CD4-positive, alpha-beta T cell (primary cell): ENCODE measurements around the gene ESCO1. TPM values are rescaled to one million over a fixed set of nuclear protein-coding genes. Genes with fewer than 3 reads are reported as not detected.

Source experiments
- ATAC-seq: fragments of 200-7000 bp; cut with Tn5 transposase; one replicate; pipeline ENCODE4 v1.10.0; 2022; ENCODE audit warnings: mild to moderate bottlenecking; ENCODE audit not compliant: poor library complexity
- CTCF ChIA-PET: fragments of 350-600 bp; sonication (Branson Sonifier 250); formaldehyde crosslinking; loops from one replicate; lab custom pipeline; 2021; ENCODE audit warnings: antibody characterized with exemption, inconsistent platforms; lab: Charles Lee
- POLR2A ChIA-PET: fragments of 350-600 bp; sonication (Branson Sonifier 250); formaldehyde crosslinking; loops from one replicate; lab custom pipeline; 2021; ENCODE audit warnings: antibody characterized with exemption, inconsistent platforms; lab: Charles Lee
- DNase-seq, 14 experiments: peaks; one replicate each; pipeline ENCODE4 v3.0.0-alpha.2; 2013 to 2020; ENCODE audit warnings: mixed read lengths in 2 of 14
- H3K27ac ChIP-seq, 2 donors: one replicate each; pipeline versions ENCODE4 v1.5.1 to v1.7.0; 2013; ENCODE audit warnings: low read length in 2 of 2, low read depth in 1 of 2, mild to moderate bottlenecking in 1 of 2
- H3K27me3 ChIP-seq, 2 experiments: 1 replicate in 1 of 2; 2 replicates in 1 of 2; pipeline versions ENCODE4 v1.6.1 to v1.7.0; 2013; ENCODE audit warnings: low read length in 2 of 2, control low read depth in 1 of 2, mild to moderate bottlenecking in 1 of 2, moderate library complexity in 1 of 2; ENCODE audit not compliant: insufficient read depth in 2 of 2, control insufficient read depth in 1 of 2
- H3K36me3 ChIP-seq: one replicate; pipeline ENCODE4 v1.6.1; 2013; ENCODE audit warnings: low read length, control low read depth; ENCODE audit not compliant: insufficient read depth
- H3K4me1 ChIP-seq: one replicate; pipeline ENCODE4 v1.6.1; 2013; ENCODE audit warnings: low read length, control low read depth; ENCODE audit not compliant: insufficient read depth
- H3K4me3 ChIP-seq: one replicate; pipeline ENCODE4 v1.5.1; 2013; ENCODE audit warnings: mild to moderate bottlenecking, low read length, moderate library complexity
- H3K9me3 ChIP-seq, 2 experiments: 1 replicate in 1 of 2; 2 replicates in 1 of 2; pipeline versions ENCODE4 v1.6.1 to v1.7.0; 2013; ENCODE audit warnings: low read length in 2 of 2, mild to moderate bottlenecking in 2 of 2, control low read depth in 1 of 2, moderate library complexity in 1 of 2; ENCODE audit not compliant: control insufficient read depth in 1 of 2, insufficient read depth in 1 of 2
- H3K27ac Mint-ChIP-seq: one replicate; pipeline ENCODE4 v1.8.0; 2020; ENCODE audit warnings: mixed read lengths
- H3K27me3 Mint-ChIP-seq: one replicate; pipeline ENCODE4 v1.8.0; 2021; ENCODE audit warnings: mixed read lengths
- H3K36me3 Mint-ChIP-seq: one replicate; pipeline ENCODE4 v1.8.0; 2021; ENCODE audit warnings: low read depth, mixed read lengths
- H3K4me1 Mint-ChIP-seq: one replicate; pipeline ENCODE4 v1.8.0; 2021; ENCODE audit warnings: low read depth, mixed read lengths
- H3K4me3 Mint-ChIP-seq: one replicate; pipeline ENCODE4 v1.8.0; 2020; ENCODE audit warnings: mild to moderate bottlenecking, mixed read lengths
- H3K9me3 Mint-ChIP-seq: one replicate; pipeline ENCODE4 v1.8.0; 2020; ENCODE audit warnings: mixed read lengths
- intact Hi-C, 2 experiments: fragments of 100-400 bp; cut with DNase I in 1 of 2; cut with micrococcal nuclease in 1 of 2; formaldehyde crosslinking; loops; one replicate each; pipeline versions ENCODE4 v1.15.1 to v1.9.0; 2023 to 2025; cut with DNase I, micrococcal nuclease
- total RNA-seq, 174 experiments: library from RNA in 2 of 174; stranded (reverse) in 2 of 174; gene quantifications; one replicate each; pipeline ENCODE4 v1.2.3 and lab custom pipeline; 2021 to 2026
- TF ChIP-seq, protein P1 (sequence below): fragments of 200-600 bp; IDR thresholded peaks from one replicate; pipeline ENCODE4 v1.8.0; 2022; ENCODE audit warnings: antibody characterized with exemption, mild to moderate bottlenecking

ESCO1 gene
- total RNA-seq, 2 experiments from 2014 or later: 31.7 to 32.8 TPM

DNA sequence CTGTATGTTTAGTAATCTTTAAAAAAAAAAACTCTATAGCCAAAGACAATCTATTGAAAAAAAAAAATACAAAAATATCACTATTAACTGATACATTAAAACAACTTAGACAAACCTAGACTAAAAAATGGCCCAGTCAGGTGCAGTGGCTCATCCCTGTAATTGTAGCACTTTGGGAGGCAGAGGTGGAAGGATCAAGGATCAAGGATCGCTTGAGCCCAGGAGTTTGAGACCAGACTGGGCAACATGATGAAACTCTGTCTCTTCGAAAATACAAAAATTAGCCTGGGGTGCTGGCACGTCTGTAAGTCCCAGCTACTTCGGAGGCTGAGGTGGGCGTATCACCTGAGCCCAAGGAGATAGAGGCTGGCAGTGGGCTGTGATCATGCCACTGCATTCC, 16.1 kb downstream of the ESCO1 start:
- no peak for DNase-seq
- Histone ChIP-seq H3K36me3 (peaks cover 27% of the 10 kb centered on the region), H3K27me3 (no peaks in the 10 kb centered on the region), H3K27ac (no peak overlapping the region), H3K4me1 (peaks cover 7% of the 10 kb centered on the region), H3K4me3 (no peak overlapping the region), H3K9me3 (no peaks in the 10 kb centered on the region)
- TF ChIP-seq, protein P1, sequence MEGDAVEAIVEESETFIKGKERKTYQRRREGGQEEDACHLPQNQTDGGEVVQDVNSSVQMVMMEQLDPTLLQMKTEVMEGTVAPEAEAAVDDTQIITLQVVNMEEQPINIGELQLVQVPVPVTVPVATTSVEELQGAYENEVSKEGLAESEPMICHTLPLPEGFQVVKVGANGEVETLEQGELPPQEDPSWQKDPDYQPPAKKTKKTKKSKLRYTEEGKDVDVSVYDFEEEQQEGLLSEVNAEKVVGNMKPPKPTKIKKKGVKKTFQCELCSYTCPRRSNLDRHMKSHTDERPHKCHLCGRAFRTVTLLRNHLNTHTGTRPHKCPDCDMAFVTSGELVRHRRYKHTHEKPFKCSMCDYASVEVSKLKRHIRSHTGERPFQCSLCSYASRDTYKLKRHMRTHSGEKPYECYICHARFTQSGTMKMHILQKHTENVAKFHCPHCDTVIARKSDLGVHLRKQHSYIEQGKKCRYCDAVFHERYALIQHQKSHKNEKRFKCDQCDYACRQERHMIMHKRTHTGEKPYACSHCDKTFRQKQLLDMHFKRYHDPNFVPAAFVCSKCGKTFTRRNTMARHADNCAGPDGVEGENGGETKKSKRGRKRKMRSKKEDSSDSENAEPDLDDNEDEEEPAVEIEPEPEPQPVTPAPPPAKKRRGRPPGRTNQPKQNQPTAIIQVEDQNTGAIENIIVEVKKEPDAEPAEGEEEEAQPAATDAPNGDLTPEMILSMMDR: no peak
- no peak for ATAC-seq
- ChIA-PET POLR2A (no interaction called here), CTCF (interaction anchor here (1.5 kb wide), 1 partner anchor 16 kb away, joined by 3 read pairs; the partner anchor contains the start of gene ESCO1)
- Mint-ChIP-seq H3K4me3 (no peak overlapping the region), H3K27me3 (no peaks in the 10 kb centered on the region), H3K27ac (peak overlapping the region; percentile 31), H3K9me3 (no peaks in the 10 kb centered on the region), H3K36me3 (peaks cover 59% of the 10 kb centered on the region), H3K4me1 (peaks cover 37% of the 10 kb centered on the region)
- intact Hi-C loops: no loop called here

DNA sequence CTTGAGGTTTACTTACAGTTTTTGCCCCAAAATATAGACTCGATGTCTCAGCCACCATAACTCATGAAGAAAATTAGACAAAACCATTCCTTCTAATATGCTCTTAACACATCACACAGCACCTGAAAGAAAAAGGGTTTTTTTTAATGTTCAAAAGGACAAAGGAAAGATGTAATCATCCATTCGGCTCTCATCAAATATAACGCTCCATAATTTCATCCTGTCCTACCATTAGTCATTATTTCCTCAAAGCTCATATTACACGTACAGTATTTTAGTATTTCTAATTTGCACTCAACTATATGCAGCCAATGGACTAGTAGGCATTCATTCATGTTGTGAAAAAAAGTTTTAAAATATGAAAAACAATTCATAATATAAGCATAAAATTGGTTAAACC, 24.8 kb downstream of the ESCO1 start:
- Mint-ChIP-seq H3K4me3 (no peak overlapping the region), H3K4me1 (peaks cover 16% of the 10 kb centered on the region), H3K27ac (no peak overlapping the region), H3K36me3 (peaks cover 80% of the 10 kb centered on the region), H3K9me3 (no peaks in the 10 kb centered on the region), H3K27me3 (no peaks in the 10 kb centered on the region)
- H3K36me3 ChIP-seq: peaks cover 62% of the 10 kb centered on the region
- intact Hi-C loops: no loop called here
- no peak for ATAC-seq
- H3K9me3 ChIP-seq: no peaks in the 10 kb centered on the region
- DNase-seq: no peak
- H3K27me3 ChIP-seq: no peaks in the 10 kb centered on the region
- H3K27ac ChIP-seq: no peak overlapping the region
- H3K4me1 ChIP-seq: no peaks in the 10 kb centered on the region
- CTCF ChIA-PET: no interaction called here
- TF ChIP-seq, protein P1: no peak
- POLR2A ChIA-PET: interaction anchor here (1.0 kb wide), 1 partner anchor 25 kb away, joined by 3 read pairs; the partner anchor contains the start of gene ESCO1
- H3K4me3 ChIP-seq: no peak overlapping the region

DNA sequence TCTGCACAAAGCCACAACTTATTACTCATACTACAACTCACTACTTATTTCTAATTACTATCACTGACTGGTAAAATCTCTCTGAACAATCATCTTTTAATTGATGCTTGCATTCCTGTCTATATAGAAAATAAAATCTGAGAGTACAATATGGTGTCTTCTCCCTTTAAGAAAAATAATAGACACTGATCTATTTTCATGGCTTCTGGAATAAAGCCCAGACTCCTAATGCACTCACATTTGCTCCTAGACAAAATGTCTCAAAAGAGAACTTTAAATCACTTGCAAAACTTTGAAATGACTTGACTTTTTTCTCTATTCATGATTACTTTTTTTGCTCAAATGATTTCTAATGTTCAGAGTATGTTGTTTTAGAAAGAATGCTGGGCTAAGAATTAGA, 28.7 kb downstream of the ESCO1 start:
- H3K27ac ChIP-seq: no peak overlapping the region
- no peak for ATAC-seq

More for the DNA sequence above, 28.7 kb downstream of the ESCO1 start:
- no peak overlapping the region for H3K27ac Mint-ChIP-seq
- no peaks in the 10 kb centered on the region for H3K9me3 ChIP-seq
- DNase-seq: no peak
- H3K4me3 ChIP-seq: no peak overlapping the region
- peaks cover 5% of the 10 kb centered on the region for H3K4me1 Mint-ChIP-seq
- no peaks in the 10 kb centered on the region for H3K9me3 Mint-ChIP-seq
- TF ChIP-seq, protein P1: no peak
- peaks cover 93% of the 10 kb centered on the region for H3K36me3 Mint-ChIP-seq
- ChIA-PET POLR2A (no interaction called here), CTCF (no interaction called here)
- intact Hi-C loops: no loop called here
- no peaks in the 10 kb centered on the region for H3K27me3 Mint-ChIP-seq
- H3K36me3 ChIP-seq: peaks cover 74% of the 10 kb centered on the region
- H3K4me1 ChIP-seq: no peaks in the 10 kb centered on the region
- H3K27me3 ChIP-seq: no peaks in the 10 kb centered on the region
- no peak overlapping the region for H3K4me3 Mint-ChIP-seq
